Measurements from ENCODE around the gene SLC6A13. TPM values are rescaled to one million over a fixed set of nuclear protein-coding genes. Genes with fewer than 3 reads are reported as not detected.

The SLC6A13 gene
- total RNA-seq, 2 donors from 2014 or later = 0.54 TPM; not detected in 1

- Histone ChIP-seq H3K36me3 (no peaks in the 10 kb centered on the region), H3K4me1 (ENCODE audit: control insufficient read depth in 1 of 2, low read depth in 2 of 2) (peaks cover 0 to 8% of the 10 kb centered on the region in 2 donors), H3K27ac (no peak overlapping the region), H3K9me3 (no peaks in the 10 kb centered on the region), H3K27me3 (replicated peaks; ENCODE audit: insufficient read depth) (no peaks in the 10 kb centered on the region), H3K4me3 (no peak overlapping the region)
- DNase-seq (ENCODE audit: low spot score) = no peak
- no peak for TF ChIP-seq CTCF (IDR thresholded peaks at IDR 0.05)
- no peak for ATAC-seq (ENCODE audit: insufficient number of reproducible peaks, low FRiP score, low read depth)
Observed at GRCh38 chr12:197911-198695, 64.5 kb downstream of the SLC6A13 start.

GRCh38 chr12:197347-197746 lies 65.3 kb downstream of the SLC6A13 start:
- no peak for DNase-seq (ENCODE audit: low spot score)
- no peak overlapping the region for H3K4me3 ChIP-seq
- no peaks in the 10 kb centered on the region for H3K27me3 ChIP-seq (replicated peaks; ENCODE audit: insufficient read depth)
- TF ChIP-seq CTCF (IDR thresholded peaks at IDR 0.05) = no peak
- no peaks in the 10 kb centered on the region for H3K36me3 ChIP-seq
- H3K9me3 ChIP-seq = no peaks in the 10 kb centered on the region
- no peak for ATAC-seq (ENCODE audit: insufficient number of reproducible peaks, low FRiP score, low read depth)
- H3K4me1 ChIP-seq (ENCODE audit: control insufficient read depth in 1 of 2, low read depth in 2 of 2) = peaks cover 0 to 8% of the 10 kb centered on the region in 2 donors
- H3K27ac ChIP-seq = no peak overlapping the region

- Histone ChIP-seq H3K36me3 (no peaks in the 10 kb centered on the region), H3K27ac (no peak overlapping the region), H3K27me3 (replicated peaks; ENCODE audit: insufficient read depth) (no peaks in the 10 kb centered on the region), H3K9me3 (no peaks in the 10 kb centered on the region), H3K4me3 (no peak overlapping the region), H3K4me1 (ENCODE audit: control insufficient read depth in 1 of 2, low read depth in 2 of 2) (peaks cover 0 to 8% of the 10 kb centered on the region in 2 donors)
- no peak for TF ChIP-seq CTCF (IDR thresholded peaks at IDR 0.05)
- DNase-seq (ENCODE audit: low spot score) (no peak), ATAC-seq (ENCODE audit: insufficient number of reproducible peaks, low FRiP score, low read depth) (no peak)
Observed at GRCh38 chr12:196436-196835, 66.2 kb downstream of the SLC6A13 start.

GRCh38 chr12:195951-196350 lies 66.7 kb downstream of the SLC6A13 start:
- no peak overlapping the region for H3K4me3 ChIP-seq
- H3K27ac ChIP-seq = no peak overlapping the region
- H3K9me3 ChIP-seq = no peaks in the 10 kb centered on the region
- no peaks in the 10 kb centered on the region for H3K27me3 ChIP-seq (replicated peaks; ENCODE audit: insufficient read depth)
- ATAC-seq (ENCODE audit: insufficient number of reproducible peaks, low FRiP score, low read depth) = no peak
- no peaks in the 10 kb centered on the region for H3K36me3 ChIP-seq
- DNase-seq (ENCODE audit: low spot score) = no peak
- TF ChIP-seq CTCF (IDR thresholded peaks at IDR 0.05) = no peak
- peaks cover 0 to 8% of the 10 kb centered on the region in 2 donors for H3K4me1 ChIP-seq (ENCODE audit: control insufficient read depth in 1 of 2, low read depth in 2 of 2)

GRCh38 chr12:195156-195555 lies 67.5 kb downstream of the SLC6A13 start:
- ATAC-seq (ENCODE audit: insufficient number of reproducible peaks, low FRiP score, low read depth) (no peak), DNase-seq (ENCODE audit: low spot score) (no peak)
- no peaks in the 10 kb centered on the region for H3K36me3 ChIP-seq
- H3K4me3 ChIP-seq = no peak overlapping the region
- H3K4me1 ChIP-seq (ENCODE audit: control insufficient read depth in 1 of 2, low read depth in 2 of 2) = peaks cover 0 to 8% of the 10 kb centered on the region in 2 donors
- no peak overlapping the region for H3K27ac ChIP-seq
- no peak for TF ChIP-seq CTCF (IDR thresholded peaks at IDR 0.05)
- H3K9me3 ChIP-seq = no peaks in the 10 kb centered on the region
- no peaks in the 10 kb centered on the region for H3K27me3 ChIP-seq (replicated peaks; ENCODE audit: insufficient read depth)
